GM10248 (cell line): Measurements from ENCODE around the gene FRRS1L.

Experiments
- CTCF ChIA-PET: fragments of 300-600 bp; sonication (Branson Sonifier 250); formaldehyde crosslinking; extraction: SDS; loops from one replicate; lab custom pipeline; 2021; ENCODE audit warnings: antibody characterized with exemption; lab: Yijun Ruan, JAX
- POLR2A ChIA-PET: fragments of 350-650 bp; sonication (Branson Sonifier 250); formaldehyde crosslinking; extraction: SDS; loops from one replicate; lab custom pipeline; 2020; ENCODE audit warnings: antibody characterized with exemption; lab: Yijun Ruan, JAX
- DNase-seq: peaks from one replicate; pipeline ENCODE4 v3.0.0; 2012; ENCODE audit errors: extremely low spot score
- CTCF ChIP-seq: IDR thresholded peaks from 2 replicates; pipeline ENCODE4 v1.5.1; 2012; ENCODE audit warnings: mild to moderate bottlenecking, low read depth; ENCODE audit errors: extremely low read depth, missing control alignments, control extremely low read depth

The FRRS1L gene

GRCh38 chr9:109167716-109168115 lies 667 bp upstream of the FRRS1L start:
- CTCF ChIA-PET: interaction anchor here (1.2 kb wide), 1 partner anchor 28 kb away, joined by 3 read pairs; no protein-coding TSS in a partner anchor
- TF ChIP-seq CTCF: no peak
- POLR2A ChIA-PET: no interaction called here
- no peak for DNase-seq

GRCh38 chr9:109166171-109166770 lies 778 bp downstream of the FRRS1L start:
- no peak for TF ChIP-seq CTCF
- ChIA-PET CTCF (interaction anchor here (1.2 to 2.0 kb wide), 4 partner anchors 12 to 274 kb away, joined by 3 to 10 read pairs (median 4); no protein-coding TSS in a partner anchor), POLR2A (no interaction called here)
- no peak for DNase-seq

- TF ChIP-seq CTCF: no peak
- ChIA-PET CTCF (interaction anchor here (1.7 to 2.0 kb wide), 2 partner anchors 20 kb away, joined by 4 to 10 read pairs; no protein-coding TSS in a partner anchor), POLR2A (no interaction called here)
- DNase-seq: no peak
These were observed 3.0 kb downstream of the FRRS1L start for GRCh38 chr9:109164042-109164441.

- TF ChIP-seq CTCF: no peak
- ChIA-PET POLR2A (no interaction called here), CTCF (interaction anchor here (0.7 kb wide), 1 partner anchor 21 kb away, joined by 3 read pairs; no protein-coding TSS in a partner anchor)
- no peak for DNase-seq
These were observed 3.9 kb downstream of the FRRS1L start for GRCh38 chr9:109163194-109163593.

- no peak for DNase-seq
- ChIA-PET CTCF (interaction anchor here (0.7 kb wide), 1 partner anchor 21 kb away, joined by 3 read pairs; no protein-coding TSS in a partner anchor), POLR2A (no interaction called here)
- no peak for TF ChIP-seq CTCF
These were observed 4.4 kb downstream of the FRRS1L start for GRCh38 chr9:109162677-109163076.

- ChIA-PET CTCF (no interaction called here), POLR2A (no interaction called here)
- TF ChIP-seq CTCF: no peak
- DNase-seq: no peak
These were observed 5.6 kb downstream of the FRRS1L start for GRCh38 chr9:109161471-109161870.
